NCI-H2196 treated with DMSO at 0.1 percent for 48 hours (cell line): ENCODE measurements around the gene CPNE5.
"Not testable (repeated sequence)": the region's sequence is repeated elsewhere in the genome, so short reads cannot be mapped to it uniquely, and the experiment has no call there.

ENCODE experiments used
- DNase-seq: peaks from one replicate; lab custom pipeline; 2025; ENCODE audit not compliant: unreplicated experiment; lab: John Stamatoyannopoulos, UW

Gene CPNE5

GRCh38 chr6:36704961-36705577 lies 134.2 kb downstream of the CPNE5 start:
- not testable (repeated sequence) for DNase-seq

GRCh38 chr6:36703982-36704381 lies 135.3 kb downstream of the CPNE5 start:
- no peak for DNase-seq

- no peak for DNase-seq
Observed at GRCh38 chr6:36703081-36703606, 136.1 kb downstream of the CPNE5 start.

GRCh38 chr6:36702656-36703055 lies 136.6 kb downstream of the CPNE5 start:
- no peak for DNase-seq

GRCh38 chr6:36701401-36701991 lies 137.7 kb downstream of the CPNE5 start:
- DNase-seq: no peak

- DNase-seq: no peak
Observed at GRCh38 chr6:36700831-36701230, 138.4 kb downstream of the CPNE5 start.

GRCh38 chr6:36700071-36700812 lies 139.0 kb downstream of the CPNE5 start:
- DNase-seq: no peak

GRCh38 chr6:36699348-36699747 lies 139.9 kb downstream of the CPNE5 start:
- DNase-seq: no peak

- no peak for DNase-seq
Observed at GRCh38 chr6:36698871-36699271, 140.4 kb downstream of the CPNE5 start.

- no peak for DNase-seq
Observed at GRCh38 chr6:36698196-36698595, 141.0 kb downstream of the CPNE5 start.

GRCh38 chr6:36697481-36697903 lies 141.8 kb downstream of the CPNE5 start, which contains the start of gene RAB44:
Gene RAB44, plus strand, starts transcription at chr6:36697826. Its CDS starts 6,410 bp downstream, at chr6:36704236.
- no peak for DNase-seq

- DNase-seq: no peak
Observed at GRCh38 chr6:36695414-36695813, 143.8 kb downstream of the CPNE5 start.

- DNase-seq: no peak
Observed at GRCh38 chr6:36694616-36695015, 144.6 kb downstream of the CPNE5 start.

GRCh38 chr6:36692861-36693702 lies 146.2 kb downstream of the CPNE5 start:
- DNase-seq: no peak

GRCh38 chr6:36692220-36692619 lies 147.0 kb downstream of the CPNE5 start:
- no peak for DNase-seq

GRCh38 chr6:36691612-36692011 lies 147.6 kb downstream of the CPNE5 start:
- no peak for DNase-seq

GRCh38 chr6:36691011-36691410 lies 148.2 kb downstream of the CPNE5 start:
- no peak for DNase-seq
